C4-2B (cell line): ENCODE results near the gene ZIC2.

Source experiments
- CTCF ChIP-seq: fragments of 450-650 bp; conservative IDR thresholded peaks from 2 replicates; pipeline ENCODE4 v1.5.1; 2017; ENCODE audit warnings: mild to moderate bottlenecking
- ZFX ChIP-seq: fragments of 450-650 bp; IDR thresholded peaks from 2 replicates; pipeline ENCODE4 v1.6.1; 2017

GRCh38 chr13:99973808-99974185, 7.8 kb upstream of the ZIC2 start:
- TF ChIP-seq CTCF = no peak
- TF ChIP-seq ZFX = no peak
